ENCODE measurements around the gene NUSAP1. TPM values are rescaled to one million over a fixed set of nuclear protein-coding genes. Genes with fewer than 3 reads are reported as not detected.

The NUSAP1 gene
- total RNA-seq, 1 experiment from 2014 or later: 158 TPM

DNA sequence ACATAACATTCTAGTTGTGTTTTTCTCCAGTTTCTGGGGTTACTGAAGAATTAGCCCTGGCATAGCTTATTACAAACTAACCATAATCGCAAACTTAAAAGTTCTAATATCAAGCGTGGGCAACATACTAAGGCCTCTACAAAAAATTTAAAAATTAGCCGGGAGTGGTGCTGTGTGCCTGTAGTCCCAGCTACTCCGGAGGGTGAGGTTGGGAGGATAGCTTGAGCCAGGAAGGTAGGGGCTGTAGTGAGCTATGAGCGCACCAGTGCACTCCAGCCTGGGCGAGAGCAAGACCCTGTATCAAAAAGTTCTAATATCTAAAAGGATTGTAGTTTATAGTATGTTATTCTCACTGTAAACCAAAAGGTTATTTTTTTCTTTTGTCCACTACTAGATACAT is 1.4 kb upstream of the NUSAP1 start:
- Histone ChIP-seq H3K27ac (ENCODE audit: insufficient read length, low read depth, low read length) (no peak overlapping the region), H3T11ph (ENCODE audit: low read length) (no peak overlapping the region), H4K91ac (ENCODE audit: insufficient read length, low read depth, low read length) (no peak overlapping the region), H2BK15ac (ENCODE audit: low read depth, low read length) (no peak overlapping the region), H2BK120ac (ENCODE audit: low read depth, low read length, poor library complexity, severe bottlenecking) (no peak overlapping the region), H2AFZ (ENCODE audit: low read length) (no peak overlapping the region), H3K27me3 (ENCODE audit: insufficient read depth, low read length) (no peaks in the 10 kb centered on the region), H3K79me2 (ENCODE audit: insufficient read depth, low read length) (peaks cover 9% of the 10 kb centered on the region; the same call in 1 of the 2 replicates), H3K14ac (ENCODE audit: insufficient read depth, low read length) (no peak overlapping the region), H3K9me3 (ENCODE audit: control insufficient read depth, low read depth, low read length) (no peaks in the 10 kb centered on the region), H2BK5ac (ENCODE audit: insufficient read length, low read length) (no peak overlapping the region), H2AK5ac (ENCODE audit: insufficient read length, low read length) (no peak overlapping the region), H4K20me1 (ENCODE audit: control insufficient read depth, insufficient read depth, insufficient read length) (no peaks in the 10 kb centered on the region), H3K18ac (ENCODE audit: insufficient read length, low read depth, low read length) (no peak overlapping the region), H2BK12ac (ENCODE audit: insufficient read length, low read depth, low read length) (no peak overlapping the region), H3K9ac (ENCODE audit: extremely low read depth, insufficient read length, low read length) (peak overlapping the region; percentile 89), H3K79me1 (ENCODE audit: insufficient read depth, low read depth, low read length, poor library complexity, severe bottlenecking) (no peaks in the 10 kb centered on the region), H3K4me2 (ENCODE audit: insufficient read depth, insufficient read length, low read length) (peak overlapping the region; percentile 88), H3K4me1 (ENCODE audit: insufficient read depth, low read length) (no peaks in the 10 kb centered on the region), H4K8ac (replicated peaks; ENCODE audit: insufficient read length, low read depth, low read length) (no peak overlapping the region), H4K5ac (ENCODE audit: insufficient read length, low read depth, low read length) (no peak overlapping the region), H3K56ac (ENCODE audit: insufficient read length, low read depth, low read length) (no peak overlapping the region), H3K23me2 (ENCODE audit: insufficient read length, low read depth, low read length, poor library complexity, severe bottlenecking) (peaks cover 10% of the 10 kb centered on the region), H3K23ac (ENCODE audit: insufficient read length, low read depth, low read length) (no peak overlapping the region), H3K4ac (ENCODE audit: low read depth, low read length) (no peak overlapping the region), H2BK20ac (ENCODE audit: low read depth, low read length, poor library complexity, severe bottlenecking) (no peak overlapping the region)
- H3K9me3 Mint-ChIP-seq: no peaks in the 10 kb centered on the region
- DNase-seq: no peak
- TF ChIP-seq, protein P1, sequence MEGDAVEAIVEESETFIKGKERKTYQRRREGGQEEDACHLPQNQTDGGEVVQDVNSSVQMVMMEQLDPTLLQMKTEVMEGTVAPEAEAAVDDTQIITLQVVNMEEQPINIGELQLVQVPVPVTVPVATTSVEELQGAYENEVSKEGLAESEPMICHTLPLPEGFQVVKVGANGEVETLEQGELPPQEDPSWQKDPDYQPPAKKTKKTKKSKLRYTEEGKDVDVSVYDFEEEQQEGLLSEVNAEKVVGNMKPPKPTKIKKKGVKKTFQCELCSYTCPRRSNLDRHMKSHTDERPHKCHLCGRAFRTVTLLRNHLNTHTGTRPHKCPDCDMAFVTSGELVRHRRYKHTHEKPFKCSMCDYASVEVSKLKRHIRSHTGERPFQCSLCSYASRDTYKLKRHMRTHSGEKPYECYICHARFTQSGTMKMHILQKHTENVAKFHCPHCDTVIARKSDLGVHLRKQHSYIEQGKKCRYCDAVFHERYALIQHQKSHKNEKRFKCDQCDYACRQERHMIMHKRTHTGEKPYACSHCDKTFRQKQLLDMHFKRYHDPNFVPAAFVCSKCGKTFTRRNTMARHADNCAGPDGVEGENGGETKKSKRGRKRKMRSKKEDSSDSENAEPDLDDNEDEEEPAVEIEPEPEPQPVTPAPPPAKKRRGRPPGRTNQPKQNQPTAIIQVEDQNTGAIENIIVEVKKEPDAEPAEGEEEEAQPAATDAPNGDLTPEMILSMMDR (conservative IDR thresholded peaks at IDR 0.05): no peak
- peak overlapping the region in 2 of 3 experiments; percentile 9 to 27; a peak in 2 of 7 replicates for H3K27ac Mint-ChIP-seq
- WGBS (ENCODE audit: extremely low coverage, insufficient read length, low lambda C conversion rate): no CpG with 5 or more reads among the region's 6 CpGs
- H3K4me3 Mint-ChIP-seq: peak overlapping the region; percentile 99 to 100
- H3K36me3 Mint-ChIP-seq (ENCODE audit: insufficient read depth in 1 of 3, low read depth in 3 of 3): peaks cover 16 to 27% (median 21%) of the 10 kb centered on the region in 3 experiments
- H3K27me3 Mint-ChIP-seq (ENCODE audit: low read depth): no peaks in the 10 kb centered on the region
- H3K4me1 Mint-ChIP-seq: peaks cover 15 to 22% of the 10 kb centered on the region in 2 experiments
